ENCODE data around the gene BCL7A. TPM values are rescaled to one million over a fixed set of nuclear protein-coding genes. Genes with fewer than 3 reads are reported as not detected.

BCL7A gene
- total RNA-seq, 4 donors from 2014 or later: 2.8 to 4.9 (median 3.4) TPM

DNA sequence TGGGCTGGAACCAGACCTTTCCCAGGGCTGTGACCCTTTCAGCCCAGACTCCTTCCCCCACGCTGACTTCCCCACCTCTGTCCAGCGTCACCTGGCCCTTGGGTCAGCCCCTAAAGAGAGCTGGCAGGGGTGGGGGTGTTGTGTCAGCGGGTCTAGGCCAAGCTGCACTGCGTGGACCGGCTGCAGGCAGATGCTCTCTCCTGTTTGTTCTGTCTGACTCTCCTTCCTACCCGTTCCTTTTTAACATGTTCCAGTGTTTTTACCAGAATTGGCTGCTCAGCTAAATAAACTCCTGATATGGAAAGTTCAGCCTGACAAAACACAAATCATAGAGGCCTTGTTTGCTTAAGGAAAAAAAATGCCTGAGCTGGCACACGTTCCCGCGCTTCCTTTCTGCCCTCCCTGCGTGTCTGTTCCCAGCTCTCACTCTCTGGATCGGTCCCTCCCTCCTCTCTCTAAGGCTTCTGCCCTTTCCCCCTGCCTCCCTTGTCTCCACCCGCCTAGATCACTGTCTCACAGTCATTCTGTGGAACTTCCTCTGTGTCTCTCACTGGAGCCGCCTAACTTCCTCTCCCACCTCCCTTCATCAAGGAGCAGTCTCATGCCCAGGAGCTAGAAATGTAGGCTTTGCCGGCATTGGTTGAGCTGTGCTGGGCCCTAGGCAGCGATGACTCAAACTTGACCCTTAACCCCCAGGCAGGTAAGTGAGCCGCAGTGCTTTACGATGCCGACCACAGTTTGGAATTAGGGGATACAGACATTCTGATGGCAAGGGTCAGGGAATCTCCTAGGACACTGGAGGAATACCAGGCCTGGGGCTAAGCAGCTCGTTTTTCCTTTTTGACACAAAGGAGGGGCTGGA, 41.4 kb downstream of the BCL7A start:
- TF ChIP-seq CTCF (IDR thresholded peaks at IDR 0.05): no peak
- DNase-seq (ENCODE audit: low spot score): no peak
- peak; percentile 74 for ATAC-seq (ENCODE audit: low FRiP score)

- no peak for TF ChIP-seq CTCF (IDR thresholded peaks at IDR 0.05)
- DNase-seq (ENCODE audit: low spot score) (no peak), ATAC-seq (ENCODE audit: low FRiP score) (no peak)
Observed at GRCh38 chr12:122063694-122064024, 42.0 kb downstream of the BCL7A start.

DNA sequence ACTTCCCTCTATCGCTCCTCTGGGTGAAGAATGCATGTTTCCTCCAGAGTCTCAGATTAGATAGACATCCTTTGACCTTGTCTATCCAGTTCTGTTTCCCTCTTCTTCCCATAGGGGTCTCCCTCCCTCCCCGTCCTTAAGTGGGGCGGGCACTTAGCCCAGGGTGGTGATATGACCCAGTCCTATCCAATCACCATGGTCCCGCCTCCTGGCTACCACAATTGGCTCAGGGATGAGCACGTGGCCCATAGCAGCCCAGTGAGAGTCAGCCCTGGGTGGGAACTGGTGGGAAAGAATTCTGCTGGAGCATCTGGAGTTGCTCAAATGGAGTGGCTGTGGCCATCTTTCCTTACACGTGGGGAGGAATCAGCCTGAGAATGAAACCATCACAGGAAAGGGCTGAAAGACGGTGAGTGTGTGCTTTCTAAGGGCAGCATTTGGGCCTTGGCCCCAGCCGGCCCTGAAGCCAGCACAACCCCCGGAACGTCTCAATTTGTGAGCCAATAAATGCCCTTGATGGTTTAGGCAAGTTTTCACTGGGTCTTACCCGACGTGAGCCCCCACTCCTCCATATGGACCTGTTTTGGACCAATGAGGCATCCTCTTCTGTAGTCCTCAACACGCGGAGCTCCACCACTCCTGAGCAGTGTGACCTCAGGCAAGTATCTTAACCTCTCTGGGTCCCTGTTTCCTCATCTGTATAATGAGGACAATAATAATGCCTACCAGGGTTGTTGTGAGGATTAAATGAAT, 42.5 kb downstream of the BCL7A start:
- no peak for TF ChIP-seq CTCF (IDR thresholded peaks at IDR 0.05)
- ATAC-seq (ENCODE audit: low FRiP score) (peak; percentile 58), DNase-seq (ENCODE audit: low spot score) (peak; percentile 59)

DNA sequence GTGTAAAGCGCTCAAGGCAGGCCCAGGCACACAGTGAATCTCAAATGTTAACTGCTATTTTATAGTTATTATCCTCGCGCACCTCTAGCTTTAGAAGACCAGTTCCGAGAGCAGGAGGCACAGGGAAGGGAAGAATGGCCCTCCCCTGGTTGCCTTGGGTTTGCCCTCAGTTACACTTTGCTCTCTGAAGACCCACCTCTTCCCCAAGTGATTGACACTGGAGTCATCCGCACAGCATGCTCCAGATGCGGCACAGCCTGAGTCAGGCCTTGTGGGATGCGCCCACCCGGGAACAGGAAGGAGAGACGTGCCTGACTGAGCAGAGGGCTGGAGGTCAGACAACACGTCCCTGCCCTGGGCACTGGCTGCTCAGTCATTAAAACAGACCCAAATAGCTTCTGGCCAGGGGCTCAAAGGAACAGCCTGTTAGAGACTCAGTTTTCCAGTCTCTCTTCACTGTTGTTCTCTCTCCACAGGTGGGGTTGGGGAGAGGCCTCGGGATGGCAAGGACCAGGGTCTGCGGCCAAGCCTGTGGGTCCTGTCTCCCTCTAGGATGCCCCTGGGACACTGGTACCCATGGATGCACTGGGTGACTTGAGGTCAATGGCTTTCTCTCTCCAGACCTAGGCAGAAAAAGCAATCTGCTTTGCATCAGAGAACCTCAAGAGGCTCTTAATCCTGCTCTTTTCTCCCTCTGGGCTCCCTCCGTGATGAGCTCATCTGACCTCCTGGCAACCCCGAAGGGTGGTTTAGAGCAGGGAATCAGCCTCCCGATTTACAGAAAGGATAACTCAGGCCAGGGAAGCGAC, 43.3 kb downstream of the BCL7A start:
- DNase-seq (ENCODE audit: low spot score) (peak; percentile 62), ATAC-seq (ENCODE audit: low FRiP score) (peak; percentile 78)
- no peak for TF ChIP-seq CTCF (IDR thresholded peaks at IDR 0.05)

GRCh38 chr12:122067548-122067947, 45.9 kb downstream of the BCL7A start:
- ATAC-seq (ENCODE audit: low FRiP score) (no peak), DNase-seq (ENCODE audit: low spot score) (no peak)
- no peak for TF ChIP-seq CTCF (IDR thresholded peaks at IDR 0.05)

- no peak for ATAC-seq (ENCODE audit: low FRiP score)
- TF ChIP-seq CTCF (IDR thresholded peaks at IDR 0.05): no peak
- no peak for DNase-seq (ENCODE audit: low spot score)
Observed at GRCh38 chr12:122067966-122068365, 46.3 kb downstream of the BCL7A start.

All from omental fat pad (tissue), 4 donors.